Urothelium cell line (cell line): ENCODE results near the gene MAP2K4.

Source experiments
- DNase-seq: peaks from one replicate; pipeline ENCODE4 v3.0.0; 2011; ENCODE audit warnings: low spot score, mixed read lengths
- FAIRE-seq: peaks from 2 replicates; lab custom pipeline; 2011; peaks lifted over from hg19 to GRCh38; lab: Jason Lieb, UNC

The MAP2K4 gene

GRCh38 chr17:12085076-12085949 lies 64.6 kb downstream of the MAP2K4 start:
- FAIRE-seq (no peak), DNase-seq (no peak)

- DNase-seq (no peak), FAIRE-seq (no peak)
These were observed 67.4 kb downstream of the MAP2K4 start for GRCh38 chr17:12088035-12088434.

GRCh38 chr17:12089809-12090384 lies 69.2 kb downstream of the MAP2K4 start:
- FAIRE-seq (no peak), DNase-seq (peak; percentile 14)

GRCh38 chr17:12094336-12094735 lies 73.7 kb downstream of the MAP2K4 start:
- FAIRE-seq (no peak), DNase-seq (no peak)

- DNase-seq (no peak), FAIRE-seq (no peak)
These were observed 74.8 kb downstream of the MAP2K4 start for GRCh38 chr17:12095522-12095921.

GRCh38 chr17:12097326-12097725 lies 76.6 kb downstream of the MAP2K4 start:
- FAIRE-seq, result no peak
- DNase-seq, result no peak

GRCh38 chr17:12098568-12098967 lies 77.9 kb downstream of the MAP2K4 start:
- no peak for DNase-seq
- FAIRE-seq, result no peak

- FAIRE-seq, result no peak
These were observed 78.7 kb downstream of the MAP2K4 start for GRCh38 chr17:12099412-12099811.

GRCh38 chr17:12104831-12105230 lies 84.2 kb downstream of the MAP2K4 start:
- DNase-seq, result no peak
- FAIRE-seq, result no peak

More at GRCh38 chr17:12099412-12099811, 78.7 kb downstream of the MAP2K4 start:
- DNase-seq, result no peak

GRCh38 chr17:12107905-12108304 lies 87.2 kb downstream of the MAP2K4 start:
- DNase-seq (no peak), FAIRE-seq (no peak)

GRCh38 chr17:12110906-12111305 lies 90.2 kb downstream of the MAP2K4 start:
- no peak for DNase-seq
- FAIRE-seq, result no peak

GRCh38 chr17:12113156-12113555 lies 92.5 kb downstream of the MAP2K4 start:
- FAIRE-seq (no peak), DNase-seq (no peak)

GRCh38 chr17:12114686-12115418 lies 94.2 kb downstream of the MAP2K4 start:
- DNase-seq (no peak), FAIRE-seq (no peak)

- DNase-seq (no peak), FAIRE-seq (no peak)
These were observed 95.5 kb downstream of the MAP2K4 start for GRCh38 chr17:12116143-12116542.

GRCh38 chr17:12118617-12119016 lies 97.9 kb downstream of the MAP2K4 start:
- FAIRE-seq (no peak), DNase-seq (no peak)

- no peak for FAIRE-seq
- no peak for DNase-seq
These were observed 101.4 kb downstream of the MAP2K4 start for GRCh38 chr17:12122075-12122474.

GRCh38 chr17:12127177-12127576 lies 106.5 kb downstream of the MAP2K4 start:
- FAIRE-seq, result no peak
- no peak for DNase-seq

GRCh38 chr17:12127667-12128066 lies 107.0 kb downstream of the MAP2K4 start:
- DNase-seq, result no peak
- no peak for FAIRE-seq

- no peak for DNase-seq
- FAIRE-seq, result no peak
These were observed 108.3 kb downstream of the MAP2K4 start for GRCh38 chr17:12128946-12129345.

- DNase-seq (no peak), FAIRE-seq (no peak)
These were observed 112.5 kb downstream of the MAP2K4 start for GRCh38 chr17:12133183-12133582.

GRCh38 chr17:12134101-12134500 lies 113.4 kb downstream of the MAP2K4 start:
- no peak for FAIRE-seq
- DNase-seq, result no peak

GRCh38 chr17:12134587-12134986 lies 113.9 kb downstream of the MAP2K4 start:
- no peak for FAIRE-seq

More at GRCh38 chr17:12134587-12134986, 113.9 kb downstream of the MAP2K4 start:
- no peak for DNase-seq
